Measurements from ENCODE around the gene SLFN14. TPM values are rescaled to one million over a fixed set of nuclear protein-coding genes. Genes with fewer than 3 reads are reported as not detected.

Gene SLFN14
- total RNA-seq, 1 experiment from 2014 or later = not detected

DNA sequence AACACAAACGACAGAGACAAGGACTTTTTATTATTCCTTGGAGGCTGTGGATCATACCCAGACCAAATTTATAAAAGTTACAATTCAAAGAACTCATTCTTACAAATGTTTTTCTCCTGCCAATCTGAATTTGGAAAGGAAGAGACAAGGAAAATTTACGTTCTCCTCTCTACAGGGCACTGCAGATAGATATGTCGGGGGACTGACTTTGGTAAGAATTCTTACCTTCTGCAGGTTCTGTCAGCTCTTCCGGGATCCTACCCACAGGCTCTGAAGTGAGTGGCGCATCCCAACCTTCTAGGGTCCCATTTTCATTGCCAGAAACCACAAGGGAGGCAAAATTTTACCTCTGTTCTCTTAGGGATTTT is 21.0 kb downstream of the SLFN14 start:
- peak overlapping the region; percentile 32 for H2AFZ ChIP-seq (ENCODE audit: low read length)
- no peak overlapping the region for H3K27ac Mint-ChIP-seq
- no peaks in the 10 kb centered on the region for H3K23me2 ChIP-seq (ENCODE audit: insufficient read length, low read depth, low read length, poor library complexity, severe bottlenecking)
- no peak overlapping the region for H2BK120ac ChIP-seq (ENCODE audit: low read depth, low read length, poor library complexity, severe bottlenecking)
- no peak overlapping the region for H2AK5ac ChIP-seq (ENCODE audit: insufficient read length, low read length)
- no peaks in the 10 kb centered on the region for H3K4me1 ChIP-seq (ENCODE audit: insufficient read depth, low read length)
- no peak overlapping the region for H2BK15ac ChIP-seq (ENCODE audit: low read depth, low read length)
- no peak overlapping the region for H3K18ac ChIP-seq (ENCODE audit: insufficient read length, low read depth, low read length)
- no peaks in the 10 kb centered on the region for H3K4me1 Mint-ChIP-seq
- no peak overlapping the region for H4K5ac ChIP-seq (ENCODE audit: insufficient read length, low read depth, low read length)
- no peak overlapping the region for H3K4me2 ChIP-seq (ENCODE audit: insufficient read depth, insufficient read length, low read length)
- H3K14ac ChIP-seq (ENCODE audit: insufficient read depth, low read length) = no peak overlapping the region
- no peak overlapping the region for H3K4ac ChIP-seq (ENCODE audit: low read depth, low read length)
- WGBS (ENCODE audit: extremely low coverage, insufficient read length, low lambda C conversion rate) = no CpG with 5 or more reads among the region's 5 CpGs
- no peak for TF ChIP-seq CTCF (conservative IDR thresholded peaks at IDR 0.05)
- H3T11ph ChIP-seq (ENCODE audit: low read length) = no peak overlapping the region
- no peaks in the 10 kb centered on the region for H3K79me1 ChIP-seq (ENCODE audit: insufficient read depth, low read depth, low read length, poor library complexity, severe bottlenecking)
- no peaks in the 10 kb centered on the region for H3K36me3 Mint-ChIP-seq (ENCODE audit: insufficient read depth in 1 of 3, low read depth in 3 of 3)
- H3K23ac ChIP-seq (ENCODE audit: insufficient read length, low read depth, low read length) = no peak overlapping the region
- H3K27me3 Mint-ChIP-seq (ENCODE audit: low read depth) = no peaks in the 10 kb centered on the region
- H3K79me2 ChIP-seq (ENCODE audit: insufficient read depth, low read length) = no peaks in the 10 kb centered on the region
- H3K9me3 Mint-ChIP-seq = no peaks in the 10 kb centered on the region
- DNase-seq = no peak
- H4K20me1 ChIP-seq (ENCODE audit: control insufficient read depth, insufficient read depth, insufficient read length) = no peaks in the 10 kb centered on the region
- no peak overlapping the region for H4K8ac ChIP-seq (replicated peaks; ENCODE audit: insufficient read length, low read depth, low read length)
- no peak overlapping the region for H3K9ac ChIP-seq (ENCODE audit: extremely low read depth, insufficient read length, low read length)
- H3K4me3 Mint-ChIP-seq = no peak overlapping the region
- H3K56ac ChIP-seq (ENCODE audit: insufficient read length, low read depth, low read length) = no peak overlapping the region
- H3K27ac ChIP-seq (ENCODE audit: insufficient read length, low read depth, low read length) = no peak overlapping the region
- no peaks in the 10 kb centered on the region for H3K27me3 ChIP-seq (ENCODE audit: insufficient read depth, low read length)
- H3K9me3 ChIP-seq (ENCODE audit: control insufficient read depth, low read depth, low read length) = no peaks in the 10 kb centered on the region
- no peak overlapping the region for H2BK20ac ChIP-seq (ENCODE audit: low read depth, low read length, poor library complexity, severe bottlenecking)
- no peak overlapping the region for H4K91ac ChIP-seq (ENCODE audit: insufficient read length, low read depth, low read length)
- no peak overlapping the region for H2BK12ac ChIP-seq (ENCODE audit: insufficient read length, low read depth, low read length)
- H2BK5ac ChIP-seq (ENCODE audit: insufficient read length, low read length) = no peak overlapping the region

Measured in H9 (cell line).